Activated CD8-positive, alpha-beta memory T cell treated with anti-CD3 and anti-CD28 coated beads, Interleukin-2, amount 50 U/mL, for 24 hours (primary cell): Measurements from ENCODE around the gene SPSB3.

ENCODE experiments used
- DNase-seq: peaks from one replicate; pipeline ENCODE4 v3.0.0-alpha.2; 2020; ENCODE audit errors: extremely low read depth

Gene SPSB3

DNA sequence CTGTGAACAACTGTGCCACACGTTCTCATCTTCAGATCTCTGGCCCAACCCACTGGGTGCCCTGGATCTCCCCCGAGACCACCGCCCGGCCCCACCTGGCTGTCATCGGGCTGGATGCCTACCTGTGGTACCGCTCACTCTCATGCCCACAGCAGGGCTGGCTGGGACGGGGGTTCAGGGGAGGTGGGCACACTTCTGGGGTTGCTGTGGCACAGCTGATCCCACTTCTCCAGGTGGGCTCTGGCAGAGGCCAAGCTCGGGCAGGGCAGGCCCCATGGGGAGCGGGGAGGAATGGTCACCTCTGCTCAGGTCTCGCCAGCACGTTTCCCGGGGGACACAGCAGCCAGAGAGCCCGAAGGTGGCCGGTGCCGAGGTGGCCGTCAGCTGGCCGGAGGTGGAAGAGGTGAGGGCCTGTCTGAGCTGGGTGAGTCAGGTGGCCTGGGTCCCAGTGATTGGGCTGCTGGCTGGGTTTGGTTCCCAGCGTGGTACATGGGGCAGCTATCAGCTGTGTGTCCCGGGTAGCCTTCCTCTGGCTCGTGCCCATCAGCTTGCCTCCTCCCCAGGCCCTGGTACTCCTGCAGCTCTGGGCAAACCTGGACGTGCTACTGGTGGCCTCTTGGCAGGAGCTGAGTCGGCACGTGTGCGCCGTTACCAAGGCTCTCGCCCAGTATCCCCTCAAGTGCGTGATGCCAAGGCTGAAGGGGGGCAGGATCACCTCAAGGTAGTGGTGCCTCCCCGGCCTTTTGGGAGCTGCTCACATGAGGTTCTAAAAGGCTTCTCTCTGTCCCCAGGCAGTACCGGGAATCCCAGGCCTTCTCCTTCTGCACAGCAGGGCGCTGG, 7.1 kb downstream of the SPSB3 start:
- DNase-seq, result no peak

DNA sequence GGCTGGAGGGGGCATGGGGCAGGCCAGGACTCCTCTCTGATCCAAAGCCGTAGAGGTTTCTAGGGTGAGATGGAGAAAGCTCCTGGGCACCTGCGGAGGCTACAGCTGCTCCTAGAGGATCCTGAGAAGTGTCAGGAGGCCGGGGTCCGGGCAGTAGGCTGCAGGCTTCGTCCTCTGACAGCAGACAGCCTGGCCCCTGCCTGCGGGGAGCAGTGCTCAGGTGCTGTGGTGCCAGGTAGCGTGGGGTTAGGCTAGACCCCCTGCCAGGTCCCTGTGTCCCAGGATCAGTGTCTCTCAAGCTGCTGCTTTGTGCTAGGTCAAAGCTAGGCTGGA, 8.0 kb downstream of the SPSB3 start:
- no peak for DNase-seq

DNA sequence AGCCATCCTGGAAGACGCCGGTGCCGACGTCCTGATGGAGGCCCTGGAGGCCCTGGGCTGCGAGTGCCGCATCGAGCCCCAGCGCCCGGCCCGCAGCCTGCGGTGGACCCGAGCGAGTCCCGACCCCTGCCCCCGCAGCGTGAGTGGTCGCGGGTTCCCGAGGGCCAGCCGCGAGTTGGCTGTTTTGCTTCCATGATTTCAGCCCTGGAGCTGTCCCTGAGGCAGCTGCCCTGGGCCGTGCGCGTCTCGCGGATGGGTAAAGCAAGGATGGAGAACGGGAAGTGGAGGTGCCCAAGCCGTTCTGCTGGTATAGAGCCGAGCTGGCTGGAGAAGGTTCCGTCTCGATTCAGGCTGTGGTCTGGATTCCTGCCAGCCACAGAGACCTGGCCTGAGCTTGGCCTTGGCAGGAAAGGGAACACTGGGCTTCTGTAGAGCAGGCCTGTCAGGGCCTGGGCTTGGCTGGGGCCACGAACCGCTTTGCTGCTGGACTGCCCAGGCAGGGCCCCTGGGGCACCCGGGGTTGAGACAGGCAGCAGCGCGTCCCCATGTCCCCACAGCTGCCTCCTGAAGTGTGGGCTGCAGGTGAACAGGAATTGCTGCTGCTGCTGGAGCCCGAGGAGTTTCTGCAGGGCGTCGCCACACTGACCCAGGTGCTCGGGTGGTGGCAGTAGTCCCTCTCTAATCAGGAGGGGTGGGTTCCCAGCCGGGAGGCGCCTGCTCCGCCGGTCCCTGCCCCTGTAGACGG, 8.5 kb downstream of the SPSB3 start:
- no peak for DNase-seq

DNA sequence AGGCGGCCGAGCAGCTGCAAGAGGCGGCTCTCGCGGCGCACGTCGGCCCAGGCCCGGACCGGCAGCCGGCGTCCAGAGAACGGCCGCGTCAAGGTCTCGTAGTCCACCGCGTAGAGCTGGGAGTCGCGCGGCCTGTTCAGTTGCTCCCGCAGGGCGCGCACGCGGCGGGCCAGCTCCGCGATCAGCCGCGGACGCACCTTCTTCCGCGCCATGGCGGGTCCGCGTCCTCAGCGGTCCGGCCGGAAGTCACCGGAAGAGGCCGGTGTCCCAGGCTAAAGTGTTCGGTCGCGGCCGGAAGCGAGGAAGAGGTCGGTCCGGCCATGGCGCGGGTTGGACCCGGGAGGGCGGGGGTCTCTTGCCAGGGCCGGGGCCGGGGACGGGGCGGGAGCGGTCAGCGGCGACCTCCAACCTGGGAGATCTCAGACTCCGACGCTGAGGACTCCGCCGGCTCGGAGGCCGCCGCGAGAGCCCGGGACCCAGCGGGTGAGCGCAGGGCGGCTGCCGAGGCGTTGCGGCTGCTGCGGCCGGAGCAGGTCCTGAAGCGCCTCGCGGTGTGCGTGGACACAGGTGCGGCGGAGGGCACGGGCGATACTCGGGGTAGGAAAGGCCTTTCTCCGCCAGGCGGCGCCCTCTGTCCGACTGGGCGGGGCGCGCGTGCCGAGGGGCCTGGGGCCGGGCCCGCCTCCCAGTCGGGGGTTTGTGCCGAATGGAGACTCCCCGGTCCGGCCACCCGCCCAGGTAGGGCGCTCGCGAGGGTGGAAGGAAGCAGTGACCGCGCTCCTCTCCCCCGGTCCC, 9.3 kb downstream of the SPSB3 start, which contains the start of gene MRPS34:
Gene MRPS34 (minus strand): TSS at position 227 of the 795 bp plus-strand sequence. CDS start 15 bp downstream, at position 212.
- DNase-seq, result no peak

DNA sequence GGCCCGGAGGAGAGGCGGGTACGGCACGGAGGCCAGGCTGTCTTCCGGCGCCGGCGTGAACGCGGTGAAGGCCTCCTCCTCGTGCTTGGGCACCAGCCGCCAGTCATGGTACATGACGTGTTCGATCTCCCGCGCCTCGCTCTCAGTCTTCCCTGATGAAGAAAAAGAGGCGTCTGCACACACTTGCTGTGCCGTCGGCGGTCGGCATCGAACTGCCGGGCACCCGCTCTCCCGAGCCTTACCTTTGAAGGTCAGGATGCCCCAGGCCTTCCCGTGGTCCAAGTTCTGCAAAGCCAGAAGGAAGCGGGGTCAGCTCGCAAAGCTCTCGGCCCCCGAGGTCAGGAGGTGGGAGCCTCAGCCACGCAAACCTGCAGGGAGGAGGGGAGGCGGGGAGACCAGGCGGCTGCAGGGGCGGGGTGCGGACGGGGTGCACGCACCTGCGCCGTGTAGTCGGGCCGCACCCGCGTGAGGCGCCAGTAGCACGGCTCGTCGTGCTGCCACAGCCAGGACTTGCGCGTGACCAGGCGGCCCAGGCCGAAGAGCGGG, 9.9 kb downstream of the SPSB3 start, which contains the start of gene EME2:
Gene EME2 (plus strand): TSS at position 449 of the 546 bp plus-strand sequence. CDS start 418 bp downstream, outside the sequence.
- no peak for DNase-seq

DNA sequence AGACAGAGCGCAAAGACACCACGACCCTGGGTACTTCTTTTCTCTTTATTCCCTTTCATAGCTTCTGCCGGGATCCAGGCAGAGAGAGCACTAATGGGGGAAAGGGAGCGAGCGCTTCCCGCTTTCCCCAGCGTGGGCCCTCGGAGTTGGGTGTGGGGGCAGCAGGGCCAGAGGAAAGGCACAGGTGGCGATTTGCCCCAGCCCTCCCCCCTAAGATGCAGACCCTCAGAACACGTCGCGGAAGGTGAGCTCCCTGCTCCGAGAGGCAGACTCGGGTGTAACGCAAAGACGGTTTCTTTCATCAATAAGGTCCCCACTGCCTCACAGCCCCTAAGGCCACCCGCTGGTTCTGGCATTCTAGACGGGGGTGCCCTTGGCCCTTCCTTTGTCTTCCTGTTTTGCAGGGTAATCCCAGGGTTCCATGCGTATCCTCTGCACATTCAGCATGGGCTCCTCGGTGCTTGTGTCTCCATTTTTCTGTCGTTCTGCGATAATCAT, 10.5 kb downstream of the SPSB3 start:
- no peak for DNase-seq

DNA sequence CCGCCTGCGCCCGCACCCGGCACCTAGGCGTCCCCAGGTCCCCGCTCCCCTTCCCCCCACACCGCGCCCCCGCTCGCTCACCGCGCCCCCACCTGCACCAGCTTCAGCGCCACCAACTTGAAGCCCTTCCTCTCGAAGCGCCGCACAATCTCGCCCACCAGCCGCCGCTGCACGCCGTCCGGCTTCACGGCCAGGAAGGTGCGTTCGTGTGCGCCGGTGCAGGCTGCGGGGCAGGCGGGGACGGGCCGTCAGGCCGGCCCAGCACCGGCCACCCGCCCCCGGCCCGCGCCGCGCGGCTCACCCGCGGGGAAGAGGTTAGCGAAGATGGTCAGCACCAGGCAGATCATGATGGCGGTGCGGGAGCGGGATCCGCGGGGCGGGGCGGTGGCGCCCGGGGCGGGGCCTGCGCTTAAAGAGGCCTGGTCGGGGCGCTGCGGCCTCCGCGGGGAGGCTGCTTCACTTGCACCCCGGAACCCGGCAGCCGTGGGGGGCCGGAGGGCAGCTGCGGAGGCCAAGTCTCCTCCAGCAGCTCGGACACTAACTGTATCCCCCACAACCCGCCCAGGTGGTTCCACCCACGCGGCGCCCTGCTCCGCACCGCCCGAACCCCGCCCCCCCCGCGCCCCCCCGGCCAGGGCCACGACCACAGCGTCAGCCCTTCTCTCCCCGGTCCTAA, 11.0 kb downstream of the SPSB3 start, which contains the start of gene NME3:
Gene NME3 (minus strand): TSS at position 356 of the 676 bp plus-strand sequence. CDS start 9 bp downstream, at position 347.
- DNase-seq, result no peak

DNA sequence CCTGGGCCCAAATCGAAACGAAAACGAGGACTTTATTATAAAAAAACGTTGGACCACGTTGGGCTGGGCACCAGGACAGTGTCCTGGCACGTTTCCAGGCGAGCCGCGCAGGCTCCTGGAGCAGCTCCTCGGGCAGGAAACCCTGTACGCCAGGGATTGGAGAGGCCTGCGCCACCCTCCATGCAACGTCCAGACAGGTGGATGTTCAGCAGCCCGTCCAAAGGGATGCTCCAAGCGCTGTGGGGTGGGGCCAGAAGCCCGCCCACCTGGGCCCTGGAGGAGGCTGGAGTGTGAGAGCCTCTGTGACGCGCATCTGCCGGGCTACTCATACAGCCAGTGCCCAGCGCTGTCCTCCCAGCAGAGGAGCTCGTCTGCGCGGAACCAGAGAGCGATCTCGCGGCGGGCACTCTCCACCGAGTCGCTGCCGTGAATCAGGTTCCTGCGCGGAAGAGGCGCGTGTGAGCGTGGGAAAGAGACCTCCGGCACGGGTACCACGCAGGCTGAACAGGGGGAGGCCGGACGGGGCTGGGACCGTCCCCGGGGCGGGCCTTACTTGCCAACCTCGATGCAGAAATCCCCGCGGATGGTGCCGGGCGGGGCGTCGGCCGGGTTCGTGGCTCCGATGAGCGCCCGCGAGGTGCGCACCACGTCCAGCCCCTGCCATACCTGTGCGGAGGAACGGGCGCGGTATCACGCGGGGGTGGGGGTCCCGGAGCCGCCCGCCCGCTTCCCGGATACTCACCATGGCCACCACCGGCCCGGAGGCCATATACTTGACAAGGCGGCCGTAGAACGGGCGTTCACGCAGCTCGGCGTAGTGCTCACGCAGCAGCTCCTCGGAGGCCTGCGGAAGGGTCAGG, 11.8 kb downstream of the SPSB3 start:
- no peak for DNase-seq

DNA sequence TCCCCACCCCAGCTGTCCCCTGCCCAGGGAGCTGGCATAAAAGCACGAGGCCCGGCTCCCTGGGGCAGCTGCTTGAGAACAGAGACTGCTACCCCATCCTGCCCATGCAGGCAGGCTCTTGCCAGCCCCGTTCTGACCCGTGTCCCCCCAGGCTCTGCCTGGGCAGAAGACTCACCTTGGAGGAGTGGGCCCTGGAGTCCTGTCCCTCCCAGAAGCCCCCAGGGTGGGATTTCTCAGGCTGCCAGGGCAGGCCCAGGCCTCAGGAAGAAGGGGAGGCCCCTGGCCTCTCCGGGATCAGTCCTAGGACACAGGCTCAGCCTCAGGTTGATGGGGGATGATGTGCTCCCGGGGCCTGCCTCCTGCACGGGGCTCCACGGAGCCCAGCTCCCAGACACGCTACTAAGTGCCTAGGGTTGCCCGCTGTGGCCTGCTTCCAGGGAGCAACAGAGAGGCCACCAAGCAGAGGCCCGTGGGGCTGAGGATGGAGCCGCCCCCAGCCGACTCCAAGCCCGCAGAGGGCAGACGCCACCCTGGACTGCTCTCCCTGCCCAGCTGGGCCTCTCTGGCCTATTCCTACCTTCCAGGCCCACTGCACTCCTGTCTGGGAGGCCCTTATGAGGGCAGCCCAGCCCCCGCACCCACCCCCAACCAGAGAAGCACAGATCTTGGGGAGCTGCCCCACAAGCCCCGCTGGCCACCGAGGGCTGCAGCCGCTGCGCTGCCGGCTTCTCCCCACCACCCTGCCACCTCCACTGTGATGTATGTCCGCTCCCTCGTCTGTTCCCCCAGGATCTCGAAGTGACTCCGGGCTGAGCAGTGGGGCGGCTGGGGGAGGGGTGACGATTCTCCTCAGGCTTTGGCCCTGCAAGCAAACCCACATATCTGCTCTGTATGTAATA, 12.7 kb downstream of the SPSB3 start:
- no peak for DNase-seq

DNA sequence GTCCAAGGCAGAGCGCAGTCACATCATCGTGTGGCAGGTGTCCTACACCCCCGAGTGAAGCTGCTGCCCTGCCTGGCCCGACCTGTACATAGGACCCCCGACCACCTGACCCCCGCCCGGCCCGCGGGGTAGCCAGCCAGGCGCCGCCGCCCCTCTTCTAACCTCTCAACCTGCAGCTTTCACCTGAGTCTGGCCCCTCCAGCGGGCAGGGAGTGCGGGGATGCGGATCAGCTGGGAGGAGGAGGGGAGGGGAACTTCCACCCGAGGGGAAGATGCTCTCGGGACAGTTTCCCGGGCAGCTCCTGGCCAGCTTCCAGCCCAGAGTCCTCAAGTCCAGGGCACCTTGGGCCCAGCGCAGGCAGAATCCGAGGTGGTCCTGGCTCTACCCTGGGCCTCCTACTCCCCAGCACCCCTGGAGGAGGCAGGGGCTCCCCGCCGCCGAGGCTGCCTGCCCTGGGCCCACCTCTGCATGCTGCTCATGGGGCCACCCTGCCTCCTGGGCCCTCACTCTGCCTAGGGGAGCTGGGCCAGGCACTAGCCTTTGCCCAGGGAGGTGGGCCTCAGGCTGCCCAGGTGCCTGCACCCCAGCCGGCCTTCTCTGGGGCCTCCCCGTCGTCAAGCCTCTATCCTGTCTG, 13.5 kb downstream of the SPSB3 start:
- DNase-seq, result no peak

DNA sequence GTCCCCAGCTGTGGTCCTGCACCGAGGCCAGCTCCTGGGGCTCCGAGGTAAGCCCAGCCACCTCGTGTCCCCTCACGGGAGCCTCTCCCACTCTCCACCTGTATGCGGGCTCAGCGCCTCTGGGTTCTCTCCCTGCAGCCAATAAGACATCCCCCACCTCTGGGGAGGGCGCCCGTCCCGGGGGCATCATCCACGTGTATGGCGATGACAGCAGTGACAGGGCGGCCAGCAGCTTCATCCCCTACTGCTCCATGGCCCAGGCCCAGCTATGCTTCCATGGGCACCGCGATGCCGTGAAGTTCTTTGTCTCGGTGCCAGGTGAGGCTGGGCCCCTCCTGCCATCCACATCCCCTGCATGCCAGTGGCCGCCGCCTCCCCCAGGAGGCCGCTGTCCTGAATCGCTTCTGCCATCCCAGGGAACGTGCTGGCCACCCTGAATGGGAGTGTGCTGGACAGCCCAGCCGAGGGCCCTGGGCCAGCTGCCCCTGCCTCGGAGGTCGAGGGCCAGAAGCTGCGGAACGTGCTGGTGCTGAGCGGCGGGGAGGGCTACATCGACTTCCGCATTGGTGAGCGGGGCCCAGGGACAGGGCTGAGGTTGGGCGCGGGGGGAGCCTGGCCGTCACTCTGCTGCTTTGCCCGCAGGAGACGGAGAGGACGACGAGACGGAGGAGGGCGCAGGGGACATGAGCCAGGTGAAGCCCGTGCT, 14.2 kb downstream of the SPSB3 start:
- no peak for DNase-seq

DNA sequence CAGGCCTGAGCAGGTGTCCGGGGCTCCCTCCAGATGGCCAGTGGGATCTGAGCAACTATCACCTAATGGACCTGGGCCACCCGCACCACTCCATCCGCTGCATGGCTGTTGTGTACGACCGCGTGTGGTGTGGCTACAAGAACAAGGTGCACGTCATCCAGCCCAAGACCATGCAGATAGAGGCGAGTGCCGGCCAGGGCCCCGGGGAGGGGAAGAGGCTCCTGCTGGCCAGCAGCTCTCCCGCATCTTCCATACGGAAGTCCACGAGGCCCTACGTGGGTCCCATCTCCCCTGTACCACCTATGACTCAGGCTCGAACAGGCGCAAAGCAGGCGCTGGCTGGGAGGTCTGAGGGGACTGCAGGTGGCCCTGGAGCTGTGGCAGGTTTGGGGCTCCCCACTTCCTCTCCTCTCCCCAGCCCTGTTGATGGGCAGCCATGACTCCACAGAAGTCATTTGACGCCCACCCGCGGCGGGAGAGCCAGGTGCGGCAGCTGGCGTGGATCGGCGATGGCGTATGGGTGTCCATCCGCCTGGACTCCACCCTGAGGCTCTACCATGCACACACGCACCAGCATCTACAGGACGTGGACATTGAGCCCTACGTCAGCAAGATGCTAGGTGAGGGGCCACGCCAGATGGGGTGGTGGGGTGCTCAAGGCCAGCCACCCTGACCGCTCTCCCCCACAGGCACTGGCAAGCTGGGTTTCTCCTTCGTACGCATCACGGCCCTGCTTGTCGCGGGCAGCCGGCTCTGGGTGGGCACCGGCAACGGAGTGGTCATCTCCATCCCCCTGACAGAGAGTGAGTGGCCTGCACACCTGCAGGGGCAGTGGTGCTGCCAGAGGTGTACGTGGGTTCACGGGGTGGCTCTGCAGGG, 15.0 kb downstream of the SPSB3 start:
- no peak for DNase-seq

DNA sequence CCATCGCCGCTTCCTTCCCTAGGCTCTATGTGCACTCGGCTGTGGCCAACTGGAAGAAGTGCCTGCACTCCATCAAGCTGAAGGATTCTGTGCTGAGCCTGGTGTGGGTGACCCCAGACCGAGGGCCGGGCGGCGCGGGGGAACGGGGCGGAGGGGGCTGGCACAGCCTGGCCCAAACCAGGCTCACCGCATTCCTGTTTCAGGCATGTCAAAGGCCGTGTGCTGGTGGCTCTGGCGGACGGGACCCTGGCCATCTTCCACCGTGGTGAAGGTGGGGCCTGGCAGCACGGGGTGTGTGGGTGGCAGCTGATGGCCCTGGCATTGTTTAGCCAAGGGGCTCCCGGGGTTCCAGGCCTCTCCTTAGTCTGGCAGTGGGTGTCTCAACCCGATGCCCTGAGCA, 15.7 kb downstream of the SPSB3 start:
- DNase-seq, result no peak

DNA sequence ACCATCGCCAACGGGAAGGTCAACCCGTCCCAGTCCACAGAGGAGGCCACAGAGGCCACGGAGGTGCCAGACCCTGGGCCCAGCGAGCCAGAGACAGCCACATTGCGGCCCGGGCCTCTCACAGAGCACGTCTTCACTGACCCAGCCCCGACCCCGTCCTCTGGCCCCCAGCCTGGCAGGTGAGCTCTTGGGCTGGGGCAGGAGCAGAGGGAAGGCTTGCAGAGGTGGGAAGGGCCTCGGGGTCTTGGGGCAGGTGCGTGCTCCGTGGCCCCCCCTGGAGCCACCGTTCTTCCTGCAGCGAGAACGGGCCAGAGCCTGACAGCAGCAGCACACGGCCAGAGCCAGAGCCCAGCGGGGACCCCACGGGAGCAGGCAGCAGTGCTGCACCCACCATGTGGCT, 16.1 kb downstream of the SPSB3 start:
- DNase-seq, result no peak

DNA sequence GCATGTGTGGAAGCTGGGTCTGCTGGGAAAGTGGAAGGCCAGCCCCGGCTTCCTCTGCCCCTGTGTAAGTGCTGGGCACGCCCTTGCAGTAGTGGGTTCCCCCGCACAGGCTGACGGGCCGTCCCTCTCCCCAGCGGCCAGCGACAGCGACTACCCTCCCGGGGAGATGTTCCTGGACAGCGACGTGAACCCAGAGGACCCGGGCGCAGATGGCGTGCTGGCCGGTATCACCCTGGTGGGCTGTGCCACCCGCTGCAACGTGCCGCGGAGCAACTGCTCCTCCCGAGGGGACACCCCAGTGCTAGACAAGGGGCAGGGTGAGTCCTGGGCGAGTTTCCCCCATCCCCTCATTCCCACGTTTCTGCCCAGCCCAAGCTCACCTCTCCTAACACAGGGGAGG, 16.5 kb downstream of the SPSB3 start:
- DNase-seq, result no peak

DNA sequence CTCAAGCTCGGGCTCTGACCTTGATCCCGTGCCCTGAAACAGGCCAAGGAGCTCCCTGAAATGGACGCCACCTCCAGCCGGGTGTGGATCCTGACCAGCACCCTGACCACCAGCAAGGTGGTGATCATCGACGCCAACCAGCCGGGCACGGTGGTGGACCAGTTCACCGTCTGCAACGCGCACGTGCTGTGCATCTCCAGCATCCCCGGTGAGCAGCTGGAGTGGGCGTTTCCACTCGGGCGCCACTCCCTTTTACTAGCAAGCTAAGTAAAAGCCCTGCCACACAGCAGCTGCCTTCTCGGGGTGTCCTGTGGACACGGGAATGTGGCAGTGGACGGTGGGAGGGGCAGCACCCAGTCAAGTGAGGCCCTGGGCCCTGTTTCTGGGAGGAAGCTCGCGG, 17.4 kb downstream of the SPSB3 start:
- no peak for DNase-seq
